GM21737 (cell line): ENCODE measurements around the gene C22orf39.
"Not testable (repeated sequence)": the region's sequence is repeated elsewhere in the genome, so short reads cannot be mapped to it uniquely, and the experiment has no call there.

Source experiments
- ATAC-seq: cut with Tn5 transposase; IDR thresholded peaks from one replicate; pipeline ENCODE4 v1.9.1; 2021; ENCODE audit warnings: mild to moderate bottlenecking, moderate library complexity; ENCODE audit not compliant: unreplicated experiment

C22orf39 gene

DNA sequence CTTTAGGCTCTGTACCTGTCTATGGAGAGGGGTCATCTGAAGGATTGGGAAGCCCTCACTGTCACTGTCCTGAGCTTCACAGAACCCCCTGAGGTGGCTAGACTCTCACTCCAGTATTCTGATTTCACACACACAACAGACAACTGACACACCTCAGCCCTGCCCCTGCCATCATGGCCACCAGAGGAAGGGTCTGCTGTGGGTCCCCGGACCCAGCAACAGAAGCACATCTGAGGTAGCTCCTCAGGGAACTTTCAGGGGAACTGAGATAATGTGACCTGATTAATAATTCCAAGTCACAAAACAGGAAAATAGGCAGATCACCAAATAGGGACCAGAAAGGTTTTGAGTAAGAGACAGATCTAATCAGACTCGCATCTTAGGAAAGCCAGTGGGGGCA, 7.5 kb upstream of the C22orf39 start:
- ATAC-seq, result no peak

DNA sequence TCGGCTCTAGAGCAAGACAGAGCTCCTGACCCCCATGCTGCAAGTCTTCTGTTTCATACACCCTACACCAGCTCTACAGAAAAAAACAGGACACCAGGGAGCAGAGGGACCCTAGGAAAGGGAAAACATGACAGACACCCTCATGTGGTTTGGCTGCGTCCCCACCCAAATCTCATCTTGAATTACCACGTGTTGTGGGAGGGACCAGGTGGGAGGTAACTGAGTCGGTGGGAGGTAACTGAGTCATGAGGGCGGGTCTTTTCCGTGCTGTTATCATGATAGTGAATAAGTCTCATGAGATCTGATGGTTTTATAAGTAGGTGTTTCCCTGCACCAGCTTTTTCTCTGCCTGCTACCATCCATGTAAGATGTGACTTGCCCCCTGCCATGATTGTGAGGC, 6.6 kb upstream of the C22orf39 start:
- no peak for ATAC-seq

DNA sequence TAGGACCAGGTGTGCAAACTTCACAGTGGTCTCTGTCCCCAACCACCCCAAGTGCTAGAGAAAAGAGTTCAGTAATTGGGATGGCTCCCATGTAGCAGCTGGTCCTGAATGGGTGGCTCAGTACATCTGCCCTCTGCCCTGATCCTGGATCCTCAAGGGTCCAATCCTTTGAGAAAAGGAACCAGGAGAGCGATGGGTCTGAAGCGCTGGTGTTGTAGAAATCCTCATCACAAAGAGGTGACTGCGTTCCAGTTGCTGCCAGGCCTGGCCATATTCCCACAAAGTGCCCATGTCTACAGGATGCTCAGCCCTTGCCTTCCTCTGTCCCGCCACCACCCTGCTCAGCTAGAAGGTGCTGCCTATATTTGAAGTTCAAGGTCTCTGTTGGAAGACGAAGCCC, 6.2 kb upstream of the C22orf39 start:
- no peak for ATAC-seq

DNA sequence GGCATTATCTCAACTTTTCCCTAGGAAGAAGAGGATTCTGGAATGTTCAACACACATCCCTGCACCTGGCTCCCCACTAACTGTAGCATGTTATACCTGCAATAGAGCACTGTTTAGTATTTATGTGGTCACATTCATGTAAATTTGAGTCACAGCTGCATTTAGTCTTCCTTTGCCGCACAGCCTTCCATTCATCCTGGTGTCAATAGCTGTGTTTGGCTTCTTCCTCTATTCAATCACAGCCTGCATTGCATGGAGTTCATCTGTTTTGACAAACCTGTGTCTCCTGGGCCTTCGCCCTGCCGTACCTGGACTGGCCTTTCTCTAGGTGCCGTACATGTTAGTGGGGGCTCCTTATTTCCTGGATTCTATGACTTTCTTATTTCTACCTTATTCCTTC, 4.1 kb upstream of the C22orf39 start:
- ATAC-seq, result no peak

DNA sequence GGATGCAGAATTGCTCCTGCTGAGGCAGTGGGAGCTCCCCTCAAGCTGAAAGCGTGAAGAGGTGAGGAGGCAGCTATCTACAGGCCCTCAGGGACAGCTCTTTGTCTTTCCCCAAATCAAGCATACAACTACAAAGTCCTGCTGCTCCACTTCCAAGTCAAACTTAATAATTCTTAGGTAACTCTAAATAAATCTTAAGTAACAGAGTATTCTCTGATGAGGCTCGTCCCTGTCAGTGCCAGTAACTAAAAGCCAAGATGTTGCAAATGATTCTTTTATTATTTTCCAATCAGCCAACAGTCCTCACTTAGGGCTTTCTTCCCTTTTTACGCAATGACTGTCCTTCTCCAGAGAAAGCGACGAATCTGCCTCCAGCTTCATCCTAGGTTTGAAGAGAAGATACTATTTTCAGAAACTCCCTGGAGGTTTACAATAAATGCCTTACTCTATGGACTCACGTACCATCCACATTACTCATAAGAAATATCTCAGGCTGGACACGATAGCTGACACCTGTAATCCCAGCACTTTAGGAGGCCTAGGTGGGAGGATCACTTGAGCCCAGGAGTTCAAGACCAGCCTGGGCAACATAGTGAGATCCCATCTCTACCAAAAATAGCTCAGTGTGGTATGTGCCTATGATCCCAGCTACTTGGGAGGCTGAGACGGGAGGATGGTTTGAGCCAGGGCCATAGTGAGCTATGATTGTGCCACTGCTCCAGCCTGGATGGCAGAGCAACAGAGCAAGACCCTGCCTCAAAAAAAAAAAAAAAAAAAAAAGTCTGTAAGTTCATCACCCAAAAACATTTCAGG, 3.1 kb upstream of the C22orf39 start:
- no peak for ATAC-seq

DNA sequence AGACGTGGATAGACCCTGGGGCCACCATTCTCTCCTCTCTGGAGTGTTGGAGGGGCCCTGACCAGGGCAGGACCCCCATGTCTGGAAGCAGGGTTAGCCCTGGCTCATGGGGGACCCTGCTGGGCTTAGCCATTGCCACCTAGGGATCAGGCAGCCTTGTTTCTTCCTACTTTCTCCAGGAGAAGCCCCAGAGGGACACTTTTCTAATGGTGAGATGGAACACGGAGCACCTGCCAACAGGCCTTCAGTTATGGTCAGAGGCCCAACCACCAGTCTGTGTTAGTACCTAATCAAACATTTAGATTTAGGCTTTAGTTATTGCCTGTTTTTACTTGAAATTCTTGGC, 1.9 kb upstream of the C22orf39 start:
- ATAC-seq, result no peak

DNA sequence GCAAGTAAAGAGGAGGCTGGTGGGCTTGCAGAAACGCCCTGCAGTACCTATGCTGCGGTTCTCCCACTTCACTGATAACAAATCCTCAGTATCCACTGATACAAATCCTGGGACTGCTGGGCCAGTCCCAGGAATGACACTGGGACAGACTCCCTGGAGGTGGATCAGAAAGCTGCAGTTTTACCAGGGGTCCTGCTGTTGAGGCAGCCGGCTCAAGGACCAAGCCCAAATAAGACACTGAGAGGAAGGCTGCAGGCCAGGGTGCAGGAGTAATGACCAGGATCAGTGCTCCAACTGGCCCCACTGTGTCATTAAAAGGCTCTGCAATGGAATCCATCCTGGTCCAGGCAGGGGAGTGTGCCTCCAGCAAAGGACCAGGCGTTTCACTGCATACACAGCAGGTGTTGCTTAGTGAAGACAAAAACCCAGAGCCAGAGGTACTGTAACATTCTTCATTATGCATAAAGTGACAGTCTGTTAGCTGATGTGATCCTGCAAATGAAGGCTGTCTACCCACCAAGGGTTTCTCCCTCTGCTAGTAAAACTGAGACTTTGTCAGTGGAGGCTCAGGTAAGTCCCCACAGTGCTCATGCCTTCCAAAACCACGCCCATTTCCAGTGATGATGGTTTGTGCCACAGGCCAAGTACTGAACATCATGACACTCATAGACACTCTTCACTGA, 1.4 kb upstream of the C22orf39 start:
- no peak for ATAC-seq

DNA sequence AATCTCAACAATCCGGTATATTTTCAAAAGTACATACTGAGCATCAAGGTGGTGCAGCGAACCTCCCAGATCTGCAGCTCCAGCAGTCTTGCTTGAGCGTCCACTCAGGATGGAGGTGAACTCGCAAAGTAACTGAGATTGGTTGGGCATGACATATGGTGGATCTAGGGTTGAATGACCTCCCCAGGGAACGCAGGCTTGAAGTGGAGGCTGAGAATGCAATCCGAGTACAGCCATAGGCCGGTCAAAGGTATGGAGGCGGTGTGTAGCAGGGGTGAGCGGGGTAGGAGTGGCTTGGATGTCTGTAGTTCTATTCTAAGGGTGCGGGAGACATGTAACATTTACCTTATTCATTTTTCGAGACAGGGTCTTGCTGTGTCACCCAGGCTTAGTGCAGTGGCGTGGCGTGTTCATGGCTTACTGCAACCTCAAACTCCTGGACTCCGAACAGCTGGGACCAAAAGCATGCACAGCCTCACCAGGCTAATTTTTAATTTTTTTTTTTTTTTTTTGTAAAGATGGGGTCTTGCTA, 631 bp upstream of the C22orf39 start:
- peak; percentile 31 for ATAC-seq

DNA sequence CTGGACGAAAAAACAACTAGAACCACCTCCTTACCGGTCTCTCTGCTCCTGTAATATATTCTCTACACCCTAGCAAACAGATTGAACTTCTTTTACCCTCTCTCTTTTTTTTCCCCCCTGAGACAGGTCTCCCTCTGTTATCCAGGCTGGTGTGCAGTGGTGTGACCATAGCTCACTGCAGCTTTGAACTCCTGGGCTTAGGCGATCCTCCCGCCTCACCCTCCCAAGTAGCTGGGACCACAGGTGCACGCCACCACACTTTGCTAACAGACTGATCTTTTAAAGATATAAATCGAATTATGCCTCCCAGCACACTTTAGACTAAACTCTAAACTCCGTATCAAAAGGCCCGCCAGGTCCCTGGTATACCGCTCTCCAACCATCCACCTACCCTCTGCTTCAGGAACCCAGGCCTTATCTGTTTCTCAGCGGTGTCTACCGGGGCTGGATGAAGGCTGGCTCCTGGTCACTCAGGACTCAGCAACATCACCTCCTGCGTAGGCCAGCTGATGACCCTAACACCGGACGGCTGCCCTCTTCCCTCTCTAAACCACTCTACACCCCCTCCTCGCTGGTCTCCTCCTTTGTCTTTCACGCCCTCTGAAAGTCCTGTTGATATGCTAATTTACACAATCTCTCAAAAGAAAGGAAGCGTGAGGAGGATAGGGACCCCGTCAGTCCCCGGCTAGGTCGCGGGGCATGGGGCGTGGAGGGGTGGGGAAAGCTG, 745 bp downstream of the C22orf39 start:
- peak; percentile 3 for ATAC-seq

DNA sequence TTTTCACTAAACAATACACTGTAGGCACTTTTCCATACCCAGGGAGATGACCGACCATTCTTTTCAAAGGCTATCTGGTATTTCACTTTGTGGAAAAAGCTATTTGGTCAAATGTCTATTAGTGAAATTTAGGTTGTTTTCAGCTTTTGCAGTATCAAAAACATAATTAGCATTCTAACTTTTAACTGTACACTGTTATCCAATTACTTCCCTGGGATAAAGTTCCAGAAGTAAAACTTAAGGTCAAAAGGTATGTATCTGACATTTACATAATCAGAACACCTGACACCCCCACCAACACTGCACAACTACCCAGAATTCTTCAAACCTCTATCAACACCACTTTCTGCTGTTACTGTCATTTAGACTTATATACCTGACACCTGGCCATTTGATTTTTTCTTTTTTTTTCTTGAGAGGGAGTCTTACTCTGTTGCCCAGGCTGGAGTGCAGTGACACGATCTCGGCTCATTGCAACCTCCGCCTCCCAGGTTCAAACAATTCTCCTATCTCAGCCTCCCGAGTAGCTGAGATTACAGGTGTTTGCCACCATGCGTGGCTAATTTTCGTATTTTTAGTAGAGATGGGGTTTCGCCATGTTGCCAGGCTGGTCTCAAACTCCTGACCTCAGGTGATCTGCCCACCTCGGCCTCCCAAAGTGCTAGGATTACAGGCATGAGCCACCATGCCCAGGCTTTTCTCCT, 2.1 kb downstream of the C22orf39 start:
- ATAC-seq, result not testable (repeated sequence)

DNA sequence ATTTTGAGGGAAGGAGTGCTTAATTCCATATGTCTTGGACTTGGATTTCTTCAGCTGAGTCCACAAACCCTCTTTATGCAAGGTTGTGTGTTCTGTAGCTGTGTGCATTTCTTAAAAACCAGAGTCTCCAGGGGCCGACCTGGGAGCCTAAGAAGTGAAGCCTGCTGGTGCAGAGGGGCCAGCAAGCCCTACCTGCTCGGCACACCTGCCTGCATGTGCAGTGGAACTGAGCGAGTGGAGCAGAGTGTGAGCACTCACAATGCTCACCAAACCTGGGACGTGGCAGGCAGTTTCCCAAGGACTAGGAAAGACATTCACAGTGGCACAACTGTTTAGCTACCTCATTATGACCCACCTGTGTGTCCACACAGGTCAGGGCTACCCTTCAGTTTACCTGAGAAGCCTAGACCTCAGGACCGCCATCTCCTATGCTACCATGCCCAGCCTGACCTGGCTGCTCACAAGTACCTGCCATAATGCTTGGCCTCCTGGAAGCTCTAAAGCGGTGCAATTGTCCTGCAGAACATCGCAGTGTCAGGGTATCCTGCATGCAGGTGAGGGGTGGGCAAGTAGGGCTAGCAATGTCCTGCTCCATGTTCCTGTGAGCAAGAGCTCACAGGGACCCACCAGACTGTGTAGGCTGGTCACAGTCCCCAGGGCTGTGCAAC, 3.8 kb downstream of the C22orf39 start:
- no peak for ATAC-seq

DNA sequence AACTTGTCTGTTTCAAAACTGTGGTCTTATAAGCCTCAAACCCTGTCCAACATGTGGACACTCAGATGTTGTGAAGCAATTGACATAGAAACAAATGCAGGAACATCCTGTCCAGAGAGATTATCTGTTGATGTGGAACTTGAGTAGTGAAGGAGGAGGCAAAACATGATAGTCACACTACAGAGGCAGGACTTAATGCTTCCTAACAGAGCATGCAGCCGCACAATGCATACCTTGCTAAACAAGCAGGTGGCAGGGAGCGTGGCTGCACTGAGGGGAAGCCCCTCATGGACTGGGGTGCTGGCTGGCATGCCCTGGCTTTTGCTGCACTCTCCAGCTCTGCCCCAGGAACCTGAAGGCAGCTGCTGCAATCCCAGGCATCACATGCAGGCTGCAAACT, 5.3 kb downstream of the C22orf39 start:
- no peak for ATAC-seq

DNA sequence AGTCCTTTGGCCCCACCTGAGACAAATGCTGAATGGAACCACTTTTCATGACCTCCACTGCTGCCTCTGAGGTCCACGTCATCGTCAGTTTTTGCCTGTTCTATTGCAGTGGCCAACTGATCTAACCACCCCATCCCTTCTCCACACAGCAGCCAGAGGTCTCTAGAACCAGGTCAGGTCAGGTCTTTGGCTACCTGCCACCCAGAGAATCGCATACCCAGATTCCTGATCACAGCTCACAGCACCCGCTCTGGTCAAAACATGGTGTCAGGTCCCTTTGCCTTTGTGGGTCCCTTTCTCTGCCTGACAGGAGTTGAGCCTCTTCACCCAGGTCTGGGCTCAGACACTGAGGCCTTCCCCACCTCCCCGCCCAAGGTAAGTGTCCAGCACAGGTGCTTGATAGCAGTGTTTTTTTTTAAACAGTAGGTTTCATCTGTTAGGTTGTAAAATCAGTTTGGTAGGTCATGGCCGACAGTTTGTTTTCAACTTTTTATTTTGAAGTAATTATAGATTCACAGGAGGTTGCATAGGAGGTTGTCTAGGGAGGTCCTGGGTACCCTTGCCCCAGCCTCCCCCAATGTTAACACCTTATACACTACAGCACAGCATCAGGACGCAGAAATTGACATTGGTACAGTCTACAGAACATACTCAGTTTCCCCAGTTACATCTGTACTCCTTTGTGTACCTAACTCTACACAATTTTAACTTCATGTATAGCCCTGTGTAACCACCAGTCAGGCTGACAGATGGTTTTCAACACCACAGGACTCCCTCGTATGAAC, 6.9 kb downstream of the C22orf39 start:
- no peak for ATAC-seq

DNA sequence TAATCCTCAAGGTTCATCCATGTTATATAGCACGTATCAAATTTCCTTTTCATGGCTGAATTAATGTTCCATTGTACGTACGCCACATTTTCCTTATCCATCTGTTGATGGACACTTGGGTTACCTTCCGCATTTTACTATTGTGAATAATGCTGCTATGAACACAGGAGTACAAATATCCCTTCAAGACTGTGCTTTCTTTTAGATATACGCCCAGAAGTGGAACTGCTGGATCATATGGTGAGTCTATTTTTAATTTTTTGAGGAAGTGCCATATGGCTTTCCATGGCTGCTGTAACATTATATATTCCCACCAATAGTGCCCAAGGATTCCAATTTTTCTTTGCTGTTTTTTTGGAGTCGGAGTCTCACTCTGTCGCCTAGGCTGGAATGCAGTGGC, 9.2 kb downstream of the C22orf39 start:
- ATAC-seq, result no peak

DNA sequence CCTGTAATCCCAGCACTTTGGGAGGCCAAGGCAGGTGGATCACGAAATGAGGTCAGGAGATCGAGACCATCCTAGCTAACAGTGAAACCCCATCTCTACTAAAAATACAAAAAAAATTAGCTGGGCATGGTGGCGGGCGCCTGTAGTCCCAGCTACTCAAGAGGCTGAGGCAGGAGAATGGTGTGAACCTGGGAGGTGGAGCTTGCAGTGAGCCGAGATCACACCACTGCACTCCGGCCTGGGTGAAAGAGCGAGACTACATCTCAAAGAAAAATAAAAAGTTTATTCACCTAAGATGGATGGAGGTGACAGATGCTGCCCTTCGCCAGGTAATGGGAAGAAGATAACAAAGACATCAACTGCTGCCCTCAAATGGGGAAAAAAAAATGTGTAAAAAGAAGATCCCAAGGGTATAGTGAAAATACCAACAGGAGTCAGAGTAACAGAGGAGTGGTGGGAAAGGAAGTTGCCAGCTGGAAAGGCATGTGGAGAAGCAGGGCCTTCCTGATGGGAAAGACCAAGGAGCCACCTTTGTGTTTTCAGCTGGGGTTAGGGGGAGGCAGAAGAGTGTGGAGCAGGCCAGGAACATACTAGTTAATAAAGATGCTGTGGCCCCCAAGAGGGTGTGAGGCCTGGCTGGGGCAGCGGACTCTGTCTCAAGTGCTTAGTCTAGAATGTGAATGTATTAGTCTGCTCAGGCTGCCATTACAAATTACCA, 10.9 kb downstream of the C22orf39 start:
- ATAC-seq, result not testable (repeated sequence)

DNA sequence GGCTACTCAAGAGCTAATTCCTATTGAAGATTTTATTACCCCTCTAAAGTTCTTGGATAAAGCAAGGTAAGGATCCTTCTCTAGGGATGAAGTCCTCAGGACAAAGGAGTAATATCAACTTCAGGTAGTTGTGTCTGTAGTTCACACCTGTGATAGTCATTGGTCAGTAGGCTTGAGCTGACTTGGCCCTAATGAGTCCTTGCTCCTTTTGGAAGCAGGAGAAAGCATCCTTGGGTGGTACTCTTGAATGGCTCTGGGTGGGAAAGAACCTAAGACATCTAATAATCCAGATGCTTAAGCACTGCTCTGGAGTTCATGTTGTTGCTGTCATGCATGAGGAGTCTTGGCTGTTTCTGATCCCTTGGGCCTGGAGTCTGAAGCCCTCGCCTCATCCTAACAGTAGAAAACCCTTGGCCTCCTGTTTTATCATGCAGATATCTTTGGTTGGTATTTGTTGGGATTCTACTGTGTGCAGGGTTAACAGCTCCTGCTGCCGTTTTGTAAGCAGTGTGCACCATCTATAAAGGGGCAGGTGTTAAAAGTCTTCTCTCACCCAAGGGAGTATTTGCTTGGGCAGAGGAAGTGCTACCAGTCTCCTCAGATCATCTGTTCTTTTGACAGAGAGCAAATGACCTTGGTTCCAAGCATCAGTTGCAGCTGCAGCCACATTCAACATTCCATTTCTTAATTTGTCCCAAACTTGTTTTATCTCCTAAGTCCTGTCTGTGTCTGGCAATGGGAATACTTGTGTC, 12.5 kb downstream of the C22orf39 start:
- ATAC-seq, result no peak

DNA sequence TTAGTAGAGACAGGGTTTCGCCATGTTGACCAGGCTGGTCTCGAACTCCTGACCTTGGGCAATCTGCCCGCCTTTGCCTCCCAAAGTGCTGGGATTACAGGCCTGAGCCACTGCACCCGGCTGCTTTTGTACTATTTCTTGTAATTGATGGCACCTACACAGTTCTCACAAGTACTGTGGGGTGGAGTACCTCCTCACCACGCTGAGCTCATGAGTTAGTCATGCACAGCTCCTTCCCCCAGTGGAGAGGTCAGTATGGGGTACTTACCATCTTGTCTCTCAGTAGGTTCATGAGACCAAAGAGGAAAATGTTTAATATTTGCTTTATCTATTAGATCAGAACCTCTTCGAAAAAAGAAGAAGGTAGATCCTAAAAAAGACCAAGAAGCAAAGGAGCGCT, 13.1 kb downstream of the C22orf39 start:
- no peak for ATAC-seq

DNA sequence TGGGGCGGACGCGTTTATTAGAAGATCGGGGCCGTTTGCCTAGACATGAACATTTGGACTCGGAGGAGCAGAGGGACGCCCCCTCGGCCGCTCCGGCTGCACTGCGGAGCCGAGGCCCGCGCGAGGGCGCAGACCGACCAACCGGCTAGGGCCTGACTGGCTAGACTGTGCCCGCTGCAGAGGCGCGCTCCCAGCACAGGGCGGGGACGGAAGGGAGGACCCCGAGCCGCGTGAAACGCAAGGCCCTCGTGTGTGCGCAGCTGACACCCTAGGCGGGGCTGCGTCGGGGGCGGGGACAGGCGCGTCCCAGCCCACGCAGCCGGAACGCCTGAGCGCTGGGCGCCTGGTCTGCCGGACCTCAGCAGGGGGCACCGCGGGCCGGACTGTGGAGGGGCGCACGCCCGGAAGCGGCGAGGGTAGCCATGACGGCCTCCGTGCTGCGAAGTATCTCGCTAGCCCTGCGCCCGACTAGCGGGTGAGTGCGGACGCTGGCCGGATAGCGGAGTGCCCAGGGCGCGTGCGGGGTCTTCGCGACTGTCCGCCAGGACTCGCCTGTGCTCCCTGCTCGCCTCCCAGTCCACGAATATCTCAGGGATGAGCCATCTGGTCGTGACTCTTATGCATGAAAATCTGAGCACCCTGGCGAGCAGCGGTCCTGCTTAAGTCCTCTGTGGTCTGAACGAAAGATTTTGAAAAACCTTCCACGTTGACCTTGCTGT, 15.2 kb downstream of the C22orf39 start, which contains the start of gene MRPL40:
TSS of gene MRPL40 (plus strand) at position 413 of the 719 bp plus-strand sequence. CDS start at position 423, 10 bp downstream.
- ATAC-seq, result peak; percentile 80
